Fibroblast of upper back skin (primary cell): ENCODE results near the gene CDCA5.
"Not testable (repeated sequence)": the region's sequence is repeated elsewhere in the genome, so short reads cannot be mapped to it uniquely, and the experiment has no call there.

Experiments used
- DNase-seq: peaks from one replicate; pipeline ENCODE4 v3.0.0-alpha.2; 2013

Gene CDCA5

DNA sequence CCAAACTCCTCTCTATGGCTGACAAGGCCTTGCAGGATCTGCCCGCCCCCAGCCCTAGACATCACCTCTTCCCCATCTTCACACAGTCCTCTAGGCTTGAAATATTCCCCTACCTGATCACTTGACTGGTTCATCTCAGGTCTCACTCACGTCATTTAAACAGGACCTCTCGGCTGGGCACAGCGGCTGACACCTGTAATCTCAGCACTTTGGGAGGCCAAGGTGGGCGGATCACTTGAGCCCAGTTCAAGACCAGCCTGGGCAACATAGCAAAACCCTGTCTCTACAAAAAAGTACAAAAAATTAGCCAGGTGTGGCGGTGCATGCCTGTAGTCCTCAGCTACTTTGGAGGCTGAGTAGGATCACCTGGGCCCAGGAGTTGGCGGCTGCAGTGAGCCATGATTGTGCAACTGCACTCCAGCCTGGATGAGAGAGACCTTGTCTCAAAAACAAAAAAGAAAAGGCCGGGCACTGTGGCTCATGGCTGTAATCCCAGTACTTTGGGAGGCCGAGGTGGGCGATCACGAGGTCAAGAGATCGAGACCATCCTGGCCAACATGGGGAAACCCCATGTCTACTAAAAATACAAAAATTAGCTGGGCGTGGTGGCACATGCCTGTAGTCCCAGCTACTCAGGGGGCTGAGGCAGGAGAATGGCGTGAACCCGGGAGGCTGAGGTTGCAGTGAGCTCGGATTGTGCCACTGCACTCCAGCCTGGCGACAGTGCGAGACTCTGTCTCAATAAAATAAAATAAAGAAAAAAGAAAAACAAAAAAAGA lies 35.2 kb upstream of the CDCA5 start:
- DNase-seq: not testable (repeated sequence)

DNA sequence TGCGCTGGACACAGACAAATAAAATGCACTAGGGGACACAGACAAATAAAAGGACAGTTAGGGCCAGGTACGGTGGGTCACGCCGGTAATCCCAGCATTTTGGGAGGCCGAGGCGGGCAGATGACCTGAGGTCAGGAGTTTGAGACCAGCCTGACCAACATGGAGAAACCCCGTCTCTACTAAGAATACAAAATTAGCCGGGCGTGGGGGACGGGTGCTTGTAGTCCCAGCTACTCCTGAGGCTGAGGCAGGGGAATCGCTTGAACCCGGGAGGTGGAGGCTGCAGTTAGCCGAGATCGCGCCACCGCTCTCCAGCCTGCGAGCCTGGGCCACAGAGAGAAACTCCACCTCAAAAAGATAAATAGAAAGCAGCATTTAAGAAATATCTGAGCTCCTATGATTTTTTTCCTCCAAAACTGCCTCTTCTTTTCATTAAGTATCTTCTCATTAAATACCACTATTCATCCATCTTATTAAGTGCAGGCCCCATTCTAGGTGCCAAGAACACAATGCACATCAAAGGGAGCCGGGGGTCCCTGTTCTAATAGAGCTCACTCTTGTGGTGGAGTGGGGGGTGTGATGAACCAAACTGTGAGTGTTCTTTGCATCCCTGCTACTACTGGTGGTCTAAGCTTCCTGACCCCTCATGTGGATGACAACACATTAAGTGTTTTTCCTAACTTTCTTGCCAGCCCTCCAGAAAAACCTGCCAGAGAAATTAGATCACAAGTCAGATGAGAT lies 34.4 kb upstream of the CDCA5 start:
- no peak for DNase-seq

DNA sequence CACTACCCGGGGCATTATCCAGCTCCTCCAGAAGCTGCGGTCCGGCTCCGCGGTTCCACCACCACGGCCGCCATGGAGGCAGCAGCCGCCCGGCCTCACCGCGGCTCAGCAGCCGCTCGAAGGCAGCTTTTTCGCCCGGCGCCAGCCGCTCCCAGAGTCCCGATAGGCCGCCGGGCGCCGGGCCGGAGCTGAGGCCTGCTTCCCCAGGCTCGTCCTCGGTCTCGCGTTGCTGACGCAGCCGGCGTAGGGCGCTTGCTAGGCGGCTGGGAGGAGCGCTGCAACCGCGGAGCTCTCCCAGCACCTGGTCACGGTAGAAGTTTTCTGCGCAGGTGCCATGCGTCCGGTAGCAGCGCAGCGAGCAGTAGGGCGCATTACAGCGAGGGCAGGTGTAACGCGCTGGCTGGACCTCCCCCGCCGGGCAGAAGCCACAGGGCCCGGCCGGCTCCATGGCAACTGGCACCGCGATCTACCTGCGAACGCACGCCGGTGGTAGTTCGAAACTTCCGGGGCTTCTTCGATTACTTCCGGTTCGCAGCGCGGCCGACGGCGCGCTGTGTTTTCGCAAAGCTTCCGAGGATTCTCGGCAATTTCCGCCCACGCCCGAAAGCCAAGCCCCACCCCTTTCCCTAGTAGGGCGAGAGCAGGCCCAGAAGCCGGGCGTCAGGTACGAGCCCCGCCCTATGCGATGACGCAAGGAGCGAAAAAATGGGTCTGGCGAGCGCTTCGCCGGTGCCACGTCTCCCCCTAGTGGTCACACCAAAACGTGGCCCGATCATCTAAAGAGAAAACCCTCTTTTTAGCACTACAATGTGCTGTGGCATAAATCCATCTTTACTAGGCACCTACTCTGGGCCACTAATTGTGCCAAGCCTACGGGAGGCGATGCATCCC lies 33.6 kb upstream of the CDCA5 start, which contains the start of gene ZNHIT2:
TSS of gene ZNHIT2 (minus strand) at position 496 of the 891 bp plus-strand sequence. CDS start at position 448, 48 bp downstream.
- DNase-seq: peak; percentile 98

DNA sequence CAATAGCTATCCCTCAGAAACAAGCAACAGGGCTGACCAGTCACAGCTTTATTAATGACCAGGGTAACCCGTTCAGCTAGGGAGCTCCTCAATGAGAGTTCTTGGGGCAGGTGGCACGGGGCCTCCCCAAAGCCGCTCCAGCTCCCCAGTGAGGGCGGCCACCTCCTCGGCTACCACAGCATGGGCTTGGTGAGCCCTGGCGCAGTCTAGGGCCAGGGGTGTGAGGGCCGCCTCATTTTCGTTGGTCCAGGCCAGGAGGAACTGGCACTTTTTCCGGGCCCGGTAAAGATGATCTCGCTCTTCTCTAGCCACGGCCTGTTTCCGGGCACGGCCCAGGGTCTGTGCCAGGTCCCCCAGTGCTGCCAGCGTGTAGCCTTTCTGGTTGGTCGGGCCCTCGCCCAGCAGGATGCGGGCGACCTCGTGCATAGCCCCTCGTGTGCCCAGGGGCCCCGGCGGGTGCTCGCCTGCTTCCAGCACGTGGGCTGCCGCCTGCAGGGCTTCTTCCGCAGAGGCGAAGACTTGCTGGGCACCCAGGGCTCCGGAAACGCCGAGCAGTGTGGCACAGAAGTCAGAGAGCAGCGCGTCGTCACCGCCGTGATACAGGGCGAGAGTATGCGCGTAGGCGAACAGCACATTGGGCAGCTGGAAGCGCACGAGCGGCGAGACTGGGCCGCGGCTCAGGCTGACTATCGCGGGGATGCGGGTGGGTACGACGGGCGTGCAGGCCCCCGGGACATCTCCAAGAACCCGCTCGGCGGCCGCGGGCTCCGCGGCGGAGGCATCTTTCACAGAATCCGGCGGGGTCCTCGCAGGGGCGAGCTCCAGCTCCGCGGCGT lies 32.7 kb upstream of the CDCA5 start:
- DNase-seq: peak; percentile 14

DNA sequence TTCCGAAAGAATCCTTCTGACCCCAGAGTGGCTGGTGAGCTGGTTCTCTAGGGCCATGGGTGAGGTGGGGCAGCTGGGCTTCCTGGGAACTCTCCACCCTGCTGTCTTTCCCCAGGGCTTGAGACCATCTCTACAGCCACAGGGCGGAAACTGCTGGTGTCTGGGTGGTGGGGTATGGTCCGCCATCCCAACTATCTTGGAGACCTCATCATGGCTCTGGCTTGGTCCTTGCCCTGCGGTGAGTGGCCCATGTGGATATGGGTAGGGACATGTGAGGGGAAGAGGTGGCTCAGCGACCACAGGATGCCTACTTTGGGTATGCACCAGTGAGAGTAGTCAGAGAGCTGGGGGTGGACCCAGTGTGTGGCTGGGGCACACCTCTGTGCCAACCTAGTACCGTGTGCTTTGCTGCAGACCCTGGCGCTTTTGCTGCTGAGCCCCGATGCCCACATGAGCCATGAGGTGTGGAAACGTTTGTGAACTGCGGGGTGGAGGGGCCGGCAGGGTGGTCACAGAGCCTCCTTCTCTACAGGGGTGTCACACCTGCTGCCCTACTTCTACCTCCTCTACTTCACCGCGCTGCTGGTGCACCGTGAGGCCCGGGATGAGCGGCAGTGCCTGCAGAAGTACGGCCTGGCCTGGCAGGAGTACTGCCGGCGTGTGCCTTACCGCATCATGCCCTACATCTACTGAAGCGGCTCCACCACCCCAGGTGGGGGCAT lies 31.7 kb upstream of the CDCA5 start:
- no peak for DNase-seq

DNA sequence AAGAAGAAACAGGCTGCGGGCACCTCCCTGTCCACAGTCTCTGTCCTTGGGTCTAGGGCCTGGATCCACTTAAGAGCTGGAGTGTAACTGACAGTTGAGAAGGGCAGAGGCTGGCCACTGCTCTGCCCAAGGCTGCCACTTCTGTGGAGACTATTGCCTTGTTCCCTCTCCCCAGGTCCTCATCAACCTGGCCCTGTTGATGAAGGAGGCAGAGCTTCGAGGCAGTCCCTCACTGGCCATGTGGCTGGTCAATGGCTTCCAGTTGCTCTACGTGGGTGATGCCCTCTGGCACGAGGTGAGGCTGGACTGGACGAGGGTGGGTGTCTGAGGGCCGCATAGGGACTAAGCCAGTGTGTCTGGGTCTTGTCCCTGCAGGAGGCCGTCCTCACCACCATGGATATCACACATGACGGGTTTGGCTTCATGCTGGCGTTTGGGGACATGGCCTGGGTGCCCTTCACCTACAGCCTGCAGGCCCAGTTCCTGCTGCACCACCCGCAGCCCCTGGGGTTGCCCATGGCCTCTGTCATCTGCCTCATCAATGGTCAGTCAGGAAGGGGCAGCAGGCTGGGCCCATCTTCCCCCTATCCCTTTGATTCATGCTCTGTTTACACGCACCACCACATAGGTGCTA lies 30.8 kb upstream of the CDCA5 start:
- no peak for DNase-seq

DNA sequence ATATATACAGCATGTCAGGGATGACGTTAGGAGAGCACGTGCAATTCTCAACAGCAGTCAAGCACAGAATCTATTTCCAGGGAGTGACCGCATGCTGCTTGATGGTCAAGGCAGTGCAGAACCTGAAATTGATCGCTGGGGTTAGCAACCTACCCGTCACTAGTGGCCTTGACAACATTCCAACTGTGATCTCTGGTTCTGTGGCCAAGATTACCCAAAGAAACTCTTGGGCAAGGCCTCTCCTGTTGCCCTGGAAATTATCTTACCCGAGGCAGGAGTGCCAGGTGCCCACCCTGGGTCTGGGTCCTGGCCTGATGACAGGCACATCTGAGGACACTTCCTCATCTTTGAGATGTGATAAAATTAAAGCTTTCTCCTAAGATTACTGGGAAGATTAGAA lies 30.0 kb upstream of the CDCA5 start:
- DNase-seq: no peak

DNA sequence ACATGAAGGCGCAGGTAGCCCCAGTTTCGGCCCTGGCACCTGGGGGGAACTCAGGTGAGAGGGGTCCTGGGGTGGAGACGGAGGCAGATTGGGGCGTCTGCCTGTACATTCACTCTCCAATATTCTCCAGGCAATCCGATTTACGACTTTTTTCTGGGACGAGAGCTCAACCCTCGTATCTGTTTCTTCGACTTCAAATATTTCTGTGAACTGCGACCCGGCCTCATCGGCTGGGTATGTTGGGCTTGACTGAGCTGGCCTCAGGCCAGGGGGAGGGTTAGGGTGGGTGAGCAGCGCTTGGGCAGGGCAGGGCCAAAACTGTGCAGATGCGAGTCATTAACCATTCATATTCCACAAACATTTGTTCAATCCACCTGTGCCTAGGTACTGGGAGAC lies 29.5 kb upstream of the CDCA5 start:
- DNase-seq: no peak

DNA sequence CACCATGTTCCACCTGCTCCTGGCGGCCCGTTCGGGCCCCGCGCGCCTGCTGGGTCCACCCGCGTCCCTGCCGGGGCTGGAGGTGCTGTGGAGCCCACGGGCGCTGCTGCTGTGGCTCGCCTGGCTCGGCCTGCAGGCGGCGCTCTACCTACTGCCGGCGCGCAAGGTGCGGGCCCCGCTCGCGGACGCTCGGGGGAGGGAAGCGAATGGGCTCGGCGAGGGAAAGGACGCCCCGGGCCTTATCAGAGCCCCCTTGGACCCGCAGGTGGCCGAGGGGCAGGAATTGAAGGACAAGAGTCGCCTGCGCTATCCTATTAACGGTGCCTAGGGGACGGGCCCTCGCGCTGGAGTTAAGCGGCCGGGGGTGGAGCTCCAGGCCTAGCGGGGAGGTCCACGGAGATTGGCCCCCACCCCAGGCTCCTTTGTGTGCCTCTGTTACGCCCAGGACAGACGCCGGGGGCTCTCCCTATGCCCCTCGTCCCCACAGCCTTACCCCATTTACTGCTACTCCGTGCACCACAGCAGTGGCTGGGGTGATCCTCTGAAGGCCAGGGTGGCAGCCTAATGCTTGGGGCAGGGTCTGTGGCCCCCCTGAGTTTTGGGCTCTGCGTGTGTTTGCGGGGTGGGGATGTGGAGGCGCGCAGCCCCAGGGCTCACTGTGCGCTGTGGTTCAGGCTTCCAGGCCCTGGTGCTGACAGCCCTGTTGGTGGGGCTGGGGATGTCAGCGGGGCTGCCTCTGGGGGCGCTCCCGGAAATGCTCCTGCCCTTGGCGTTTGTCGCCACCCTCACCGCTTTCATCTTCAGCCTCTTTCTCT lies 28.9 kb upstream of the CDCA5 start:
- peak; percentile 11 for DNase-seq

DNA sequence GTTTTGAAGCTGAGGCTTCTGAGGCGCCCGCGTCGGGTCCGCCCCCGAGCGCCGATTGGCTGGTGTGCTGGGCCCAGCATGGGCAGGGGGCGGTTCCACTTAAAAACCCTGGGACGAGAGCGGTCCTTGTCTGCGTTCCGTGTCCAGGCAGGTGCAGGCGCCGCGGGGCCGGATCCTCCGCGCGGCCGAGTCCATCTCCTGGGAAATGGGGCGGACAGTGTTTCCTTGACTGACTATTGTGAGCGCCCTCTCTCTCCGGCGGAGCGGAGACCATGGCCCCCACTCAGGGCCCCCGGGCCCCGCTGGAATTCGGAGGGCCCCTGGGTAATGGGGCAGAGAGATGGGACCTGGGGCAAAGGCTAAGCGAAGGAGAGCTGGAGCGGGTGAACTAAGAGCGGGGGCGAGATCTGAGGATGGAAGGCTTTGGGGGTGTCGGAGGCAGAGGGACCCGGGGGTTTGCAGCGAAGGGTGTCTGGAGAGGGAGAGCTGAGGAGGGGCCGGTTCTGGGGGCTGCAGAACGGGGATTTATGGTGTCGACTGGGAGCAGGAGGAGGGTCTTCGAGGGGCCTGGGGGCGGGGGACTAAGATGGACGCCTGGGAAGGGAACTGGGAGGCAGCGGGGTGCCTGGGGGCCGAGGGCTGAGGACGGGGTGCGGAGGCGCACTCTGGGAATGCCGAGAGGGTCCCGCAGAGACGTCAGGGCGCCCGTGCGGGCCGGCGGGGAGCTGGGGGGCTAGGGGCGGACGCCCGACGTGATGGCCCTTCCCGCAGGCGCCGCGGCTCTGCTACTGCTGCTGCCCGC lies 28.1 kb upstream of the CDCA5 start, which contains the start of gene TM7SF2:
TSS of gene TM7SF2 (plus strand) at position 129 of the 802 bp plus-strand sequence. CDS start at position 273, 144 bp downstream.
- peak; percentile 84 for DNase-seq

DNA sequence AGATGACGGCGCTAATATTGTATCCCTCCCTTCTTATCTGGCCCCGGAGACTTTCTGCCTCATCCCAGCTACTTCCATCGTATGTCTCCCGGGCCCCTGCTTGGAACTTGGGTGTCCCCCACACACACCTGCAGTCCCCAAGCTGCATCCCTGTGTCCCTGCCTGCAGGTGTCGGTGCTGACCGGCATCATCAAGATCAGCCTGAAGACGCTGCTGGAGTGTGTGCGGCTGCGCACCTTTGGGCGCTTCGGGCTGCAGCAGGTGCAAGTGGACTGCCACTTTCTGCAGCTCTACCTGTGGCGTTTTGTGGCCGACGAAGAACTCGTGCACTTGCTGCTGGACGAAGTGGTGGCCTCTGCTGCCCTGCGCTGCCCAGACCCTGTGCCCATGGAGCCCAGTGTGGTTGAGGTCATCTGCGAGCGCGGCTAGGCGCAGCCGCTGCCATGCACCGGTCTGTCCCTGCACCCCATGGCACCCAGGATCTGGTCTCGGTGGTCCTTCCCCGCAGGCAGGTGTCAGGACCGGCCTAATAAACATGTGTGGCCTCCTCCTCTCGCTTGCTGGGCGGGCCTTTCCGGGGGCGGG lies 27.4 kb upstream of the CDCA5 start:
- DNase-seq: no peak

DNA sequence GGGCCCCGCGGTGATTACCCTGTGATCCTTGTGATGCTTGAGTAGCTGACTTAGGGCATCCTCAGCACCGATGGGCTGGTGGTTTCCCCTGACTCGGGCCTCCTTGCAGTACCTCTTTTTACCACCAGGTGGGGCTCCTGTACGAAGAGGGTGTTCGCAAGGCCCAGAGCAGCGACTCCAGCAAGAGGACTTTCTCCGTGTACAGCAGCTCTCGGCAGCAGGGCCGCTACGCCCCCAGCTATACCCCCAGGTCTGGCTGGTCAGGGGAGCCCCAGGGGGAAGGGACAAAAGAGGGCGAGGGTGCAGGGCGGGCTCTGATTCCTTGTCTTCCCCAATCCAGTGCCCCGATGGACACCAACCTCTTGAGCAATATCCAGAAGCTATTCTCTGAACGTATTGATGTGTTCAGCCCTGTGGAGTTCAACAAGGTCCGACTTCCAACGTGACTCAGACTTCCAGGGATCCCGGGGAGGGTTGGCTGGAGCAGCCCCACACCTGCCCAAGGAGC lies 26.6 kb upstream of the CDCA5 start:
- DNase-seq: peak; percentile 69

DNA sequence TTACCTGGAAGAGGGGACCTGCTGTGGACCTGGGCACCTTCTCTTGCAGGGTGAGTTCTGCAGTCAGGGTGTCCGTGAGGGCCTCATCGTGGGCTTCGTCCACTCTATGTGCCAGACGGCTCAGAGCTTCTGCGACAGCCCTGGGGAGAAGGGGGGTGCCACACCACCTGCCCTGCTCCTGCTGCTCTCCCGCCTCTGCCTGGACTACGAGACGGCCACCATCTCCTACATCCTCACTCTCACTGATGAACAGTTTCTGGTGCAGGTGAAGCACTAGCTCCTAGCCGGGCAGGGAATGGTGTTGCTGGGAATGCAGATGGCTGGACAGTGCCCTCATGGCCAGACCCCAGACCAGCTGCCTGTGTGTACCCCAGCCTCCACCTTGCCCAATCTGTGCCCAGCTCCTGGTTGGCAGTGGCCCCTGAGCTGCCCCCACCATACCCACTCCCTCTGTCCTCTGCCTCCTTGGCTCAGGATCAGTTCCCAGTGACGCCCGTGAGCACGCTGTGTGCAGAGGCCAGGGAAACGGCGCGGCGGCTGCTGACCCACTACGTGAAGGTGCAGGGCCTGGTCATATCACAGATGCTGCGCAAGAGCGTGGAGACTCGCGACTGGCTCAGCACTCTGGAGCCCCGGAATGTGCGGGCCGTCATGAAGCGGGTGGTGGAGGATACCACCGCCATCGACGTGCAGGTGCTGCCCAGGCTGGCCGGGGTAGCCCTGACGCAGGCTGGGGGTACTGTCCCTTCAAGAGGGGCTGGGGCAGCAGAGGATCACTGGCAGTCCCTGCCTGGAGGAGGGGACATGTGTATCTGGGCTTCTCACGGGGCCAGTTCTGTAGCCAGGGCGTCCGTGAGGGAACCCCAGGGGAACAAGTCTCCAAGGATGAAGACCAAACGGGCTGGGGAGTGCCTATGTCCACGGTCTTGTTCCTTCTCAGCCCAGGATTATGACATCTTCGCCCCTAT lies 25.7 kb upstream of the CDCA5 start:
- no peak for DNase-seq

DNA sequence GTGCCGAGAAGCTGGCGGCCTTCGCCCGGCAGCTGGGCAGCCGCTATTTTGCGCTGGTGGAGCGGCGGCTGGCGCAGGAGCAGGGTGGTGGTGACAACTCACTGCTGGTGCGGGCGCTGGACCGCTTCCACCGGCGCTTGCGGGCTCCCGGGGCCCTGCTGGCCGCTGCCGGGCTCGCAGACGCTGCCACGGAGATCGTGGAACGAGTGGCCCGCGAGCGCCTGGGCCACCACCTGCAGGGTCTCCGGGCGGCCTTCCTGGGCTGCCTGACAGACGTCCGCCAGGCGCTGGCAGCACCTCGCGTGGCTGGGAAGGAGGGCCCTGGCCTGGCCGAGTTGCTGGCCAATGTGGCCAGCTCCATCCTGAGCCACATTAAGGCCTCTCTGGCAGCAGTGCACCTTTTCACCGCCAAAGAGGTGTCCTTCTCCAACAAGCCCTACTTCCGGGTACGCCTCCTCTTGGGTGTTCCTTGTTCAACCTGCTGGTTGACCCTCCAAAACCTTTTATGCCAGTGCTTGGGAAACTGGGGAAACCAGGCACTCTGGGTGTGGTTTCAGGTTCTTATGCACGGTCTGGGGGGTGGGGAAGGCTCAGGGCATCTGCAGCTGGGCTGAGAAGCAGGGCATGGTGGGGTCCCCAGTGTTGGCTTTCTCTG lies 24.8 kb upstream of the CDCA5 start:
- DNase-seq: no peak

DNA sequence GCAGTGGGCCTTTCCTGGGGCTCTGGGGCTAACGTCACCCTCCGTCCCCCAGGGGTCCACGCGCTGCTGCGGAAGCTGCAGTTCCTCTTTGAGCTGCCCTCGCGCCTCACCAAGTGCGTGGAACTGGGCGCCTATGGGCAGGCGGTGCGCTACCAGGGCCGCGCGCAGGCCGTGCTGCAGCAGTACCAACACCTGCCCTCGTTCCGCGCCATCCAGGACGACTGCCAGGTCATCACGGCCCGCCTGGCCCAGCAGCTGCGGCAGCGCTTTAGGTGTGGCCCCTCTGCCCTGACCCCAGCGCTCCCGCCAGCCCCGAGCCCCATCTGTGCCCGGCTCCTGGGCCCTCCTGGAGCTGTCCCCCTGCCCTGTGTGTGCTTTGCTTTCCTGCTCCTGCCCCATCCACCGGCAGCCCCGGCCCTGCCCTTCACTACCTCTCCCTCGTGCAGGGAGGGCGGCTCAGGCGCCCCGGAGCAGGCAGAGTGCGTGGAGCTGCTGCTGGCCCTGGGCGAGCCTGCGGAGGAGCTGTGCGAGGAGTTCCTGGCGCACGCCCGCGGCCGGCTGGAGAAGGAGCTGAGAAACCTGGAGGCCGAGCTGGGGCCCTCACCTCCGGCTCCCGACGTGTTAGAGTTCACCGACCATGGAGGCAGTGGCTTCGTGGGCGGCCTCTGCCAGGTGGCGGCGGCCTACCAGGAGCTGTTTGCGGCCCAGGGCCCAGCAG lies 24.1 kb upstream of the CDCA5 start:
- DNase-seq: no peak

DNA sequence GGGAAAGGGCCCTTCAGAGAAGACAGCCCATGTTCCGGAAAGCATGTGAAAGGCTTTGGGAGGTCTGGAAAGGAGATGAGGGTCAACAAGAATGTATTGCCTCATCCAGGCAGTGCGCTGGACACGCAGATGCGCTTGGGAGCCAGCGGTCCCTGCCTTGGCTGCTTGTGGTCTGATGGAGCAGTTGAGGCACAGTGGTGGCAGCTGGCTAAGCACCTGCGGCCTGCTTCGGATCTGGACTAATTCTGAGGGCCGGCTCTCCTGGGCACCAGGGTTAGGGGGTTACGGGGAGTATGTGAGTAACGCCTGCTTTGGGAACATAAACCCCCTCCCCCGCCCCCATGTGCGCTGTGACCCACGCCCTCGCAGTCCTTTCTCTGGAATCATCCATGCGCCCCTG lies 23.2 kb upstream of the CDCA5 start:
- DNase-seq: no peak
